Neuronal stem cell (in vitro differentiated cells): ENCODE results near the gene BCAP31.
"Not testable (repeated sequence)": the region's sequence is repeated elsewhere in the genome, so short reads cannot be mapped to it uniquely, and the experiment has no call there.

Experiments used
- DNase-seq: peaks from one replicate; pipeline ENCODE4 v3.0.0-alpha.2; 2013; ENCODE audit warnings: low spot score
- H2AFZ ChIP-seq: one replicate; pipeline ENCODE4 v1.6.1; 2013; ENCODE audit warnings: mild to moderate bottlenecking, low read length, inconsistent platforms
- H2AK5ac ChIP-seq: 2 replicates; pipeline ENCODE4 v1.6.1; 2013; ENCODE audit warnings: low read depth, mild to moderate bottlenecking, inconsistent platforms, low read length, moderate library complexity, mixed read lengths
- H2BK120ac ChIP-seq: 2 replicates; pipeline ENCODE4 v1.6.1; 2013; ENCODE audit warnings: low read depth, mild to moderate bottlenecking, inconsistent platforms, low read length, moderate library complexity, mixed read lengths
- H2BK12ac ChIP-seq: one replicate; pipeline ENCODE4 v1.6.1; 2013; ENCODE audit warnings: low read length, inconsistent platforms
- H2BK15ac ChIP-seq: 2 replicates; pipeline ENCODE4 v1.6.1; 2013; ENCODE audit warnings: mild to moderate bottlenecking, low read length, inconsistent platforms, mixed read lengths
- H2BK5ac ChIP-seq: one replicate; pipeline ENCODE4 v1.6.1; 2013; ENCODE audit warnings: inconsistent platforms, mild to moderate bottlenecking, low read length, moderate library complexity
- H3K14ac ChIP-seq: one replicate; pipeline ENCODE4 v1.6.1; 2013; ENCODE audit warnings: low read length, inconsistent platforms
- H3K18ac ChIP-seq: 2 replicates; pipeline ENCODE4 v1.6.1; 2013; ENCODE audit warnings: low read length, inconsistent platforms
- H3K23ac ChIP-seq: 2 replicates; pipeline ENCODE4 v1.6.1; 2013; ENCODE audit warnings: low read depth, mild to moderate bottlenecking, mixed read lengths, low read length, inconsistent platforms; ENCODE audit not compliant: poor library complexity
- H3K27ac ChIP-seq: replicated peaks from 3 replicates; pipeline ENCODE4 v1.5.1; 2013; ENCODE audit warnings: low read length, inconsistent platforms
- H3K27me3 ChIP-seq, 3 experiments: 2 replicates each; pipeline ENCODE4 v1.6.1; 2013; ENCODE audit warnings: low read length in 3 of 3, mild to moderate bottlenecking in 2 of 3, inconsistent platforms in 1 of 3, low read depth in 1 of 3, mixed read lengths in 1 of 3, moderate library complexity in 1 of 3; ENCODE audit not compliant: control insufficient read depth in 3 of 3, insufficient read depth in 3 of 3
- H3K36me3 ChIP-seq, 2 donors: replicated peaks in 1 of 2; 2 replicates each; pipeline ENCODE4 v1.6.1; 2013; ENCODE audit warnings: low read length in 2 of 2; ENCODE audit not compliant: control insufficient read depth in 2 of 2, insufficient read depth in 2 of 2
- H3K4ac ChIP-seq: 2 replicates; pipeline ENCODE4 v1.6.1; 2013; ENCODE audit warnings: inconsistent platforms, mild to moderate bottlenecking, low read length, moderate library complexity
- H3K4me1 ChIP-seq, 2 donors: 1 replicate in 1 of 2; 2 replicates in 1 of 2; pipeline ENCODE4 v1.6.1; 2013; ENCODE audit warnings: low read length in 2 of 2, low read depth in 1 of 2; ENCODE audit not compliant: control insufficient read depth in 2 of 2, insufficient read depth in 1 of 2
- H3K4me2 ChIP-seq: one replicate; pipeline ENCODE4 v1.6.1; 2013; ENCODE audit warnings: mild to moderate bottlenecking, low read length, inconsistent platforms; ENCODE audit not compliant: insufficient read depth, poor library complexity, severe bottlenecking
- H3K4me3 ChIP-seq, 2 donors: 2 replicates each; pipeline ENCODE4 v1.5.1; 2013; ENCODE audit warnings: low read length in 2 of 2, mild to moderate bottlenecking in 2 of 2, inconsistent platforms in 1 of 2, moderate library complexity in 1 of 2
- H3K79me1 ChIP-seq: one replicate; pipeline ENCODE4 v1.6.1; 2013; ENCODE audit warnings: low read depth, mild to moderate bottlenecking, inconsistent platforms, low read length, moderate library complexity
- H3K9ac ChIP-seq: one replicate; pipeline ENCODE4 v1.6.1; 2013; ENCODE audit warnings: mild to moderate bottlenecking, low read depth, low read length, inconsistent platforms; ENCODE audit not compliant: poor library complexity
- H3K9me3 ChIP-seq, 2 donors: replicated peaks in 1 of 2; 2 replicates each; pipeline versions ENCODE3 to v1.6.1; 2013; ENCODE audit warnings: low read length in 2 of 2, mild to moderate bottlenecking in 2 of 2, inconsistent platforms in 1 of 2, low read depth in 1 of 2, mixed read lengths in 1 of 2, moderate library complexity in 1 of 2; ENCODE audit not compliant: control insufficient read depth in 2 of 2, insufficient read depth in 1 of 2
- H4K8ac ChIP-seq: one replicate; pipeline ENCODE4 v1.6.1; 2013; ENCODE audit warnings: low read depth, mild to moderate bottlenecking, inconsistent platforms, low read length, moderate library complexity
- H4K91ac ChIP-seq: one replicate; pipeline ENCODE4 v1.6.1; 2013; ENCODE audit warnings: low read length, low read depth, mild to moderate bottlenecking, inconsistent platforms; ENCODE audit not compliant: poor library complexity
- WGBS, 2 donors: extraction: QIAGEN DNeasy Blood & Tissue Kit; methylation state at CpG; one replicate each; pipeline ENCODE4 v1.1.7; 2013; ENCODE audit warnings: missing lambda C conversion rate in 2 of 2, mixed read lengths in 1 of 2; ENCODE audit not compliant: insufficient read length in 2 of 2, insufficient replicate concordance in 1 of 2; ENCODE audit errors: extremely low coverage in 2 of 2; 5-methylcytosine and 5-hydroxymethylcytosine counted together

BCAP31 gene

DNA sequence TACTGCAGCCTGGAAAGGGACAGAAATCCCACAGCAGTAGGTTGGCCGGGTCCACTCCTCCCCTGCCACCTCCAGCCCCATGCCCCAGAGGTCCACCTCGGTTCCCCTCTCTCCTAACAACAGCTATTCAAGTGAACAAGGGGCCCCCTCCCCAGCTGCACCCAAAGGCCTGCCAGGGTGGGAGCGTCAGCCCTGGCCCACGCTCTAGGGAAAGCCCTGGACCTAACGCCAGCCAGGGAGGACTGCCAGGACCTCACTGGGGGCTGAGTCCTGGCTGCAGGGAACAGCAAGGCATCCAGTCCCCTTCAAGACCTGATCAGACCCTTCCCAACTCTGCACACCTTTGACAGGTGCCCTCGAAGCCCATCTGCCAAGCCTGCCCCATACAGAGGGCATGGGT, 23.2 kb downstream of the BCAP31 start:
- H3K4ac ChIP-seq = no peak overlapping the region
- H3K36me3 ChIP-seq = peaks cover 2 to 39% of the 10 kb centered on the region in 2 donors
- H3K9me3 ChIP-seq = no peaks in the 10 kb centered on the region
- H2BK12ac ChIP-seq = no peak overlapping the region
- no peak overlapping the region for H2BK5ac ChIP-seq
- H3K27me3 ChIP-seq = peaks cover 0 to 26% (median 0%) of the 10 kb centered on the region in 3 experiments
- H3K4me3 ChIP-seq = no peak overlapping the region
- DNase-seq = no peak
- no CpG with 5 or more reads among the region's 6 CpGs for WGBS, 2 donors
- no peaks in the 10 kb centered on the region for H3K79me1 ChIP-seq
- no peak overlapping the region for H3K23ac ChIP-seq
- H3K14ac ChIP-seq = no peak overlapping the region
- H3K18ac ChIP-seq = no peak overlapping the region
- H4K8ac ChIP-seq = no peak overlapping the region
- H2AFZ ChIP-seq = no peak overlapping the region
- H4K91ac ChIP-seq = no peak overlapping the region
- no peak overlapping the region for H3K4me2 ChIP-seq
- H2BK120ac ChIP-seq = no peak overlapping the region
- no peaks in the 10 kb centered on the region for H3K4me1 ChIP-seq
- H3K27ac ChIP-seq = no peak overlapping the region
- H2BK15ac ChIP-seq = no peak overlapping the region
- H2AK5ac ChIP-seq = no peak overlapping the region
- H3K9ac ChIP-seq = no peak overlapping the region

DNA sequence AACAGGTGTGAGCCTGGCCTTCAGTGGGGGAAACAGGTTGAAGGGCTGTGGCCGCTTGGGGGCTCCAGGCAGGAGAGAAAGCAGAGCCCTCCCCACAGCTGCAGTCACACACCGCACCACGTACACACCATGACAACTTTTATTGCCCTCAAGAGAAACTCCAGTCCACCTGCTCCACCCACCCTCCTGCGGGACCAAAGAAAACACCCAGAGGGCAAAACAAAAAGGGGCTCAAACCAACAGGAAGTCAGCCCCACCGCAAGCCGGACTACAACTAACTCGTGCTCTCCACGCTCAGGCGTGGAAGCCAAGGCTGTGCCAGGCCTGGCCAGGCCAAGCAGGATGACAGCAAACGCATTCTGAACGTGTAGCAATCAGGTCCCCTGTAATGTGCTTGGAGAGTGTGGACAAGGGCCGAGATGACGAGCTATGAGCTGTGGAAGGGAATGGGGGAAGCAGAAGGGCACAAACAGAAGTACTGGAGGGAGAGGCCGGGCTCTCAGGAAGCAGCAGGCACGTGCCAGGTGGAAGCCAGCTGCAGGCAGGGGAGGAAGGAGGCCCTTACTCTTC, 23.7 kb downstream of the BCAP31 start:
- Histone ChIP-seq H3K9ac (no peak overlapping the region), H3K4me1 (no peaks in the 10 kb centered on the region), H2BK12ac (no peak overlapping the region), H2AK5ac (no peak overlapping the region), H3K4me2 (no peak overlapping the region), H3K4me3 (no peak overlapping the region), H3K79me1 (no peaks in the 10 kb centered on the region), H3K23ac (no peak overlapping the region), H2AFZ (no peak overlapping the region), H3K4ac (no peak overlapping the region), H3K27ac (no peak overlapping the region), H2BK15ac (no peak overlapping the region), H3K27me3 (peaks cover 0 to 26% (median 0%) of the 10 kb centered on the region in 3 experiments), H2BK5ac (no peak overlapping the region), H3K36me3 (peaks cover 2 to 44% of the 10 kb centered on the region in 2 donors), H3K18ac (no peak overlapping the region), H4K8ac (no peak overlapping the region), H4K91ac (no peak overlapping the region), H2BK120ac (no peak overlapping the region), H3K9me3 (no peaks in the 10 kb centered on the region), H3K14ac (no peak overlapping the region)
- no CpG with 5 or more reads among the region's 15 CpGs for WGBS, 2 donors
- DNase-seq = no peak

DNA sequence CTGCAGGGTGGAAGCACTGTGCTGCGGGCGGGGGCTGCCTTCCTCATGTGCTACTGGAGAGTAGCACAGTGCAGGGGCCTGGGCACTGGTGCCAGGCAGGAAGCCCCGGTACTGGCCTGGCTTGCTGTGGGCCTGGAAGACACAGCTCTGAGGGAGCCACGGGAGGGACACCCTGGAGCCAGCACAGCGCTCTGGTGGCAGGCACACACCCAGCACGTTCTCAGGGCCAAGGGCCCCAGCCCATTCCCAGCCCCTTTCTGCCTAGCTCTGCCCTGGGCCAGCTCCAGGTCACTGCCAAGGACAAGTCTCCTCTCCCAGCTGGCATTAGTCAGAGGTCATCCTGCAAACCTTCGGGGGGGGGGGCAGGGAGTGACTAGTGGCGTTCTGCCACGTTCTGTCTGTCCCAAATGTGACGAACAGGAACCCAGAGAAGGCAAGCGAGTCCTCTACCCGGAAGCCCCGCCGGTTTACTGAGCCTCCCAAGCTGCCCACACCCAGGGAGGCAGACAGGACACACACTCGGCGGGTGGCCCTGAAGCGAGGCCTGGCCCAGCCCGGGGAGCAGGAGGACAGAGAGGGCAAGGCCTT, 24.3 kb downstream of the BCAP31 start:
- not testable (repeated sequence) for H3K4me2 ChIP-seq, H3K14ac ChIP-seq, H3K79me1 ChIP-seq, DNase-seq, H4K8ac ChIP-seq, H2BK120ac ChIP-seq, H3K23ac ChIP-seq, H3K27ac ChIP-seq, H2AK5ac ChIP-seq, H2BK12ac ChIP-seq, H2BK5ac ChIP-seq, H3K18ac ChIP-seq, H2BK15ac ChIP-seq, H4K91ac ChIP-seq, H3K4ac ChIP-seq, H2AFZ ChIP-seq, H3K4me3 ChIP-seq, H3K9ac ChIP-seq, H3K4me1 ChIP-seq, H3K9me3 ChIP-seq
- peaks cover 2 to 48% of the 10 kb centered on the region in 2 donors for H3K36me3 ChIP-seq
- no CpG with 5 or more reads among the region's 18 CpGs for WGBS, 2 donors
- H3K27me3 ChIP-seq = peaks cover 0 to 26% (median 0%) of the 10 kb centered on the region in 3 experiments

DNA sequence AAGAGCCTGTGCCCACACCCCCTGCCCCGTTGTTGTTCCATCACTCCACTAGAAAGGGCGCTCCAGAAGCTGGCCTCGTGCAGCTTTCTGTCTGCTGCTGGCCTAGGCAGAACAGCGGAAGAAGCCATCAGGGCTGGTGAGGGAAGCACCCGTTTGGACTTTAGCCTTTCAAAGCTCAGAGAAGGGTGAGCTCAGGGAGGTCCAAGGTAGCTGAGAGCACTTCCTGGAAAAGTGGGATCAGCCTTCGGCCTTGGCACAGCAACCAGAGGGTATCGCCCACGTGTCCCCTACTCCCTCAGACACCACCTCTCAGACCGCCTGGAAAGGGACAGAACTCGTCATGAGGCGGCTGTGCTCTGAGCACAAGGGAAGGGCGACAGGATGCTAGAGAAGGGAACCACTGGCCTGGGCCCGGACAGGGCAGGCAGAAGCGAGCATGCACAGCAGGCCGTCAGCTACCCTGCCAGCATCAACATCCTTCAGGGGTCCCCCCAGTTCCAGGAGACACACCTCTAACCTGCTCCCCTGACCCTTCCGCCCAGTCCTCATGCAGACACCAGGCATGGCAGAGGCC, 24.9 kb downstream of the BCAP31 start:
- H2BK15ac ChIP-seq, H3K23ac ChIP-seq, DNase-seq, H3K4me1 ChIP-seq, H3K14ac ChIP-seq, H2AFZ ChIP-seq, H2BK12ac ChIP-seq, H3K79me1 ChIP-seq, H3K4ac ChIP-seq, H4K91ac ChIP-seq, H3K27ac ChIP-seq, H3K18ac ChIP-seq, H3K9ac ChIP-seq, H3K9me3 ChIP-seq, H4K8ac ChIP-seq, H3K4me2 ChIP-seq, H2AK5ac ChIP-seq, H2BK5ac ChIP-seq, H2BK120ac ChIP-seq, H3K4me3 ChIP-seq: not testable (repeated sequence)
- H3K36me3 ChIP-seq = peaks cover 2 to 47% of the 10 kb centered on the region in 2 donors
- WGBS, 2 donors = no CpG with 5 or more reads among the region's 16 CpGs
- peaks cover 0 to 25% (median 0%) of the 10 kb centered on the region in 3 experiments for H3K27me3 ChIP-seq
